HG02973 (cell line): ENCODE data around the gene CUX1.
"Not testable (repeated sequence)": the region's sequence is repeated elsewhere in the genome, so short reads cannot be mapped to it uniquely, and the experiment has no call there.

ENCODE experiments used
- ATAC-seq: cut with Tn5 transposase; IDR thresholded peaks from one replicate; pipeline ENCODE4 v1.9.1; 2021; ENCODE audit warnings: moderate library complexity; ENCODE audit not compliant: unreplicated experiment

CUX1 gene

GRCh38 chr7:102039706-102040105 is 222.3 kb downstream of the CUX1 start:
- no peak for ATAC-seq

- ATAC-seq, result no peak
These were observed 223.1 kb downstream of the CUX1 start for GRCh38 chr7:102040569-102040968.

- ATAC-seq, result no peak
These were observed 224.7 kb downstream of the CUX1 start for GRCh38 chr7:102042016-102042656.

- ATAC-seq, result not testable (repeated sequence)
These were observed 225.4 kb downstream of the CUX1 start for GRCh38 chr7:102042796-102043195.

- no peak for ATAC-seq
These were observed 227.2 kb downstream of the CUX1 start for GRCh38 chr7:102044641-102044983.

- ATAC-seq, result no peak
These were observed 227.7 kb downstream of the CUX1 start for GRCh38 chr7:102044984-102045673.

- no peak for ATAC-seq
These were observed 228.4 kb downstream of the CUX1 start for GRCh38 chr7:102045681-102046372.

- no peak for ATAC-seq
These were observed 229.1 kb downstream of the CUX1 start for GRCh38 chr7:102046373-102047117.

GRCh38 chr7:102047167-102047566 is 229.7 kb downstream of the CUX1 start:
- ATAC-seq, result no peak

GRCh38 chr7:102049765-102050164 is 232.3 kb downstream of the CUX1 start:
- ATAC-seq, result no peak

- ATAC-seq, result no peak
These were observed 233.5 kb downstream of the CUX1 start for GRCh38 chr7:102050864-102051460.

GRCh38 chr7:102051736-102052135 is 234.3 kb downstream of the CUX1 start:
- ATAC-seq, result not testable (repeated sequence)

- no peak for ATAC-seq
These were observed 236.7 kb downstream of the CUX1 start for GRCh38 chr7:102054158-102054557.

GRCh38 chr7:102055181-102055976 is 238.0 kb downstream of the CUX1 start:
- ATAC-seq, result no peak

GRCh38 chr7:102059524-102059923 is 242.1 kb downstream of the CUX1 start:
- ATAC-seq, result no peak

- ATAC-seq, result peak; percentile 26
These were observed 244.0 kb downstream of the CUX1 start for GRCh38 chr7:102061354-102061945.

GRCh38 chr7:102061981-102062390 is 244.6 kb downstream of the CUX1 start:
- peak; percentile 83 for ATAC-seq

- no peak for ATAC-seq
These were observed 246.3 kb downstream of the CUX1 start for GRCh38 chr7:102063690-102064180.

GRCh38 chr7:102064361-102065025 is 247.1 kb downstream of the CUX1 start:
- ATAC-seq, result no peak
